NCI-H1930 (cell line): ENCODE measurements around the gene RGSL1.

Experiments
- DNase-seq, 2 experiments: peaks; one replicate each; lab custom pipeline; 2025; lab: John Stamatoyannopoulos, UW

Gene RGSL1

DNA sequence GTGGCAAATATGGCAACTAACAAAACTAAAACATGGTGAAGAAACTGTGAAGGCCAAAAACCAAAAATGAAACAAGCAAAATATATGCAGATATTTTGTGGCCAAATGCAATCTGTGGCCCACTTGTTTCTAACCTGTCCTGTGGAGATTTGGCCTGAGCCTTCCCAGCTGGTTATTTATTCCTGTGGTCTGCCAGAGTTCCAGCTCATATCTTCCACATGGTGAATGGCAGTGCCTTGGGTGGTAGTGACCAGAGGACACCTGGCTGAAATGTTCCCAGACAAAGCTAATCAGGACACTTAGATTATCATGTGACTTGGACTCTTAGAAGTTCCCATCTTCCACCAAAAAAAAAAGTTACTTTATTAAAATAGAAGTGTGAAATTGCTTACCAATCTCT is 99.4 kb downstream of the RGSL1 start:
- DNase-seq, result no peak

DNA sequence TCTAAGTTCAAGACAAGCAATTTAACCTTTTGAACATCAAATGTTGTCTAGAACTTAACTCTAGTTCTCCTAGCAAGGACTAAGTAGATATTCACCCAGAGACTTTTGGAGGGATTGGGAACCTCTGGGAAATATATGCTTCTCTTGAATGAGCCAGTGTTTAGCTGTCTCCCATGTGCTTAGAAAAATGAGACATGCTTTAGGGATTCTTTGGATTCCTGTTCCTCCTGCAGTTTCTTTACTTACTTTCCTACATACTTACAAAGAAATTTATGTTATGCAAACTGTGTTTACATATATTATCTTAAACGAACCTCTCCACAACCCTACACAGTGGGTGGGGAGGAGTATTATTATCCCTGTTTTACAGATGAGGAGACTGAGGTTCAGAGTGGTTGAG is 99.9 kb downstream of the RGSL1 start:
- no peak for DNase-seq

DNA sequence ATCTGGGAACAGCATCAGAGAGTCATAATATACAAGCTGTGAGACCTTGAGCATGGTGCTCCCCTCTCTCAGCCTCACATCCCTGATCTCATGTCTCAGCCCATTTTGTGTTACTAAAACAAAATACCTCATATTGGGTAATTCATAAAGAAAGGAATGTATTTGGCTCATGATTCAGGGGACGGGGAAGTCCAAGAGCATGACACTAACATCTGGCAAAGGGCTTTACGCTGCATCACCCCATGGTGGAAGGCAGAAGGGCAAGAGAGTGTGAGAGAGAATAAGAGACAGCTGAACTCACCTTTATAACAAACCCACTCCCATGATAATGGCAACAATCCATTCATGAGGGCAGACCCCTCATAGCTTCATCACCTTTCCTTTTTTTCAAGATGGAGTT is 102.6 kb downstream of the RGSL1 start:
- no peak for DNase-seq

DNA sequence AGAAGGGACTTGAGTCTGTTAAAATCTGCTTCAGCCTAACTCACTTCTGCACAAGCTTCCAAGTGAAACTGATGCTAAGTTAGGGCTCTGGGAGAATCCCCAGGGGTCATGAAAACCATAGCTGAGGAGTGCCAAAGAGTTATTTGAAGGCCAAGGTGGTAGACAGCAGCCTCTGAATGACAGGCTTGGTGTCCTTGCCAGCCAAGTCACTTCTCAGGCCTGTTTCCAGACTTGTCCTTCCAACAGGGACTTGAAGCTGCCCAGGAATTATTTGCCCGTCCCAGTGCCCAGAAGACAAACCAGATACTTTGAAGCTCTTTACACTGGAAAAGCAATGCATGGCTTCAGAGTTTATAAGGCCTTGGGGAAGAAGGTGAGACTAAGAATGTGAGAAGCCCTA is 105.5 kb downstream of the RGSL1 start:
- no peak for DNase-seq

DNA sequence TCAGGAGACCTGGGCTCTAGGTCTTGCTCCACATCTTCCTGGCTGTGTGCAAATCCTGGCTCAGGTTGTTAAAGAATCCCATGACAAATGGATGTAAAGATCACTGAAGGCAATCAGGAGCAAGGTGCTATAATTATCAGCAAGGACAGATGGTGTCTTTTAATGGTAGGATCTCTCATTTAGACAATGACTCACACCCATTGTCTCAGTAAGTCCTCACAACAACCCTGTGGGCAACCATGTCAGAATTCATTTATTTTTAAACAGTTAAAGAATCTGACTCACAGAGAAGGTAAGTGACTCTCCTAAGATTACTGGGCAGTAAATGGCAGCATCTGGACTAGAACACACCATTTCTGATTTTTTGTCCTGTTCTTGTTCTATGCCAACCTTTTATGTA is 106.3 kb downstream of the RGSL1 start:
- no peak for DNase-seq

DNA sequence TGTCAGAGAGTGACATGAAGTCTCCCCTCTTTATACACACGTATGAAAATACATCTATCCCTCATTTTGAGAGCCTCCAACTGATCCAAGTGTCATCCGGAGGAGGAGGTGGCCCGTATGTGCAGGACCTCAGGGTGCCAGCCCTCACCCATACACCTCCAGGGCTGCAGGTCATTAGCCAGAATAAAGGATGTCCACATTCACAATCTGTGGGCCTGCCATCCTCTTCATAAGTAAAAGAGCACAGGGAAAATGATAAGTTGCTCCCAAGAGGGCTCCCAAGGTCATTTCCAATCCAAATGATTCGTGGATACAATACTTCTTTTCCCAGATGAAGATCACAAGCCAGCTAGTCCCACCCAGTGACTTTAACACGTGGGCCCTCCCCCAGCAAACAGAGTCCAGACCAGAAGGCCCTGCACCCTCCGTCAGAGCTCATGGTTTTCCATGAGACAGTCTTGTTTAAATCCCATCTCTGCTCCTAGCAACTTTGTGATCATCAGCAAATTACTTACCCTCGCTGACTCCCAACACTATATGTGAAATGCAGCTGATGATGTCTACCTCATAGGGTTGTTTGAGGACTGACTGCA is 110.5 kb downstream of the RGSL1 start:
- no peak for DNase-seq

DNA sequence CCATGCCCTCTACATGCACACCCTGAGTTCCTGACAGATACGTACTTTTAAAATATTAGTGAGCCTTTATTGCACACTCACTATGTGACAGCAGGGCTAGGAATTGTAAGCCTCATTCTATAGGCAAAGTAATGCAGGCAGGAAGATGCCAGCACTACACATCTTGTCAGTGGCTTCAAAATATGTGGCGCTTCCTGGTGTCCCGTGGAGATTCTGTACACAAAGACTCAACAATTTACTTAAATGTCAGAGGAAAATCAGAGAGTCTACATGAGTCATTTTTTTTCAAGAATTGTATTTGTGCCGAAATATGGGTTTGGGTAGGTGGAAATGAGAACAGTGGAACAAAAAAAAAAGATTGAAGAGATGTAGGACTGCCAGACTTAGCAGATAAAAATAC is 111.5 kb downstream of the RGSL1 start:
- DNase-seq, result no peak

DNA sequence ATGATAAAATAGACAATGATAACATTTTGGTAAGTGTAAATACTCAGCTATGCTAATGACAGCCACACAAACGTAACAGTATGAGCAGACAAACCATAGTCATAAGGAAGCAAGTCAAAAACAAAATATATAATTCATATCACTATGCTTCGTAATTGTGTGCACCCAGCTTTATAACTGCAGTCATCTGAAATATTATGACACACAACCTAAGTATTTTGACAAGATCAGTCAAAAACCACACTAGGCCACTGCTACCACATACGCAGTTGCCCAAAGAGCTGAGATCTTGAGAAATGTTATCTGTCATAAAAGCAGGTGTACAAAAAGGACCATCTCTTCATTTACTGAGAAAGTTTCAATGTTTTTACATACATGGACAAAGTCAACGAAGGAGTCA is 113.1 kb downstream of the RGSL1 start:
- DNase-seq, result no peak

DNA sequence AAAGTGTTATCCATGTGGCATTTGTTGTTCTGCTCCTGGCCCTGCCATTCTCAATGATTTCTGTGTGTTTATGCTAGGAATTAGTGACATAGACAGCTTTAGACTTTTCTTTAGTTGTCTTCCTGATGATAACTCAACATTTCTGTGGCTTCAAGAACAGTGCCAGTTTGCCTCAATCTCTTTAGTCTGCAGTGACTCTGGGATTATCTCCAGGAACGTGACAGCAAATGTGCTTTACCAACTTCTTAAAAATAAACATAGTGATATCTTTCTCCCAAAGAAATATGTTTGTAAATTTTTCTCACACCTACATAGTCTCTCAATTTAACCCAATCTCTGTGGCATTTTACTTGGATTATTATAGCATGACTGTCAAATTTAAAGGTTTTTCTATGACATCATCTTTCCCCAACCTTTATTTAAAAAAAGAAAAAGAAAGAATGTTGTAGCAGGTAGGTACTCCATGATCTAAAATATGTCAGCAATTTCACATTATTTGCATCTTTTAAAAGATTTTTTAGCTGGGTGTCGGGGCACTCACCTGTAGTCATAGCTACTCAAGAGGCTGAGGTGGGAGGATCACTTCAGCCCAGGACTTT is 114.6 kb downstream of the RGSL1 start:
- no peak for DNase-seq

DNA sequence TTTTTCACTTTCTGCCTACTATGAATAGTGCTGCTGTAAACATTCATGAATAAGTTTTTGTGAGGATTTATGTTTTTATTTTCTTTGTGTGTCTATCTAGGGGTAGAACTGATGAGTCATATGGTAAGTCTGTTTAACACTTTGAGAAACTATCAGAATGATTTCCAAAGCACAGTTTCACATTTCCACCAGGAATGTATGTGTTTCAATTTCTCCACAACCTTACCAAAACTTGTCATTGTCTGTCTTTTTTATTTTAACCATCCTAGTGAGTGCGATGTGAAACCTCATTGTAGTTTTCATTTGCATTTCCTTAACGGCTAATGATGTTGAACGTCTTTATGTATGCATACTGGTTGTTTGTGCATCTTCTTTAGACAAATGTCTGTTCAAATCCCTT is 115.6 kb downstream of the RGSL1 start:
- no peak for DNase-seq

DNA sequence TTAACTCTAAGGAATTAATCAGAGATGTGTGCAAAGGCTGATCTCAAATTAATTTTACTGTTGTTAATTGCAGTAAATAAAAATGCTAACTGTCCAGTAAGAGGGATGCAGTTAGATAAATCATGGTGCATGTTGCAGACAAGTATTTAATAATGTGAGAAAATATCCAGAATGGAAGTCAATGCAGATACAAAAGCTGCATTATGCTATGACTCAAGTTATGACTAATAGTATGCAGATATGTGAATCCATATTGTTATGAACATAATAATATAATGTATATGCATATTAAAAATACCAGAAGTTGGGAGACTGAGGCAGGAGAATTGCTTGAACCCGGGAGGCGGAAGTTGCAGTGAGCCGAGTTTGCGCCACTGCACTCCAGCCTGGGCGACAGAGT is 117.7 kb downstream of the RGSL1 start:
- DNase-seq, result no peak

DNA sequence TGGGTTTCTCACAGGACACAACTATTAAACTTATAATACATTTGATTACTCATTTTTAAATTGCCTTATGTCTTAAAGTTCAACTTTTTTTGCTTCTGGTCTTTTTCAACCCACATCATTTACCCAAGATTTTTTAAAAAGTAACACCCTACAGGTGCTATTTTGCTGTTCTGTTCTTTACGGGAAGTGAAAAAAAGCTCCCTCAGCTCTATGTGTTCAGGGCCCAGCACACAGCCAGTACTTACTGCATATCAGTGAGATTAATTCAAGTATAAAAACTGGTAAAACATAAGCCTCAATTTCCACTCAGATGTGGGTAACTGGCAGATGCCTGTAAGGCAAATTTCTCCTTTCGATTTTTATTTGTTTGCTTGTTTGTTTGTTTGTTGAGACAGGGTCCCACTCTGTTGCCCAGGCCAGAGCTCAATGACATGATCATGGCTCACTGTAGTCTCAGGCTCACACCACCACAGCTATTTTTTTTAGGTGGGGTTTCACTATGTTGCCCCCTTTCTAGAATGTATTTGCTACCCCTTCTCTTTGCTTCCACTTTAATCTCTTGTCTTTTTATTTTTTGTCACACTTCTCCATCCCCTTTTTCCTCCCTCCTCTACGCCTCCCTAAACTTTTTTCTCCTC is 118.8 kb downstream of the RGSL1 start:
- no peak for DNase-seq

DNA sequence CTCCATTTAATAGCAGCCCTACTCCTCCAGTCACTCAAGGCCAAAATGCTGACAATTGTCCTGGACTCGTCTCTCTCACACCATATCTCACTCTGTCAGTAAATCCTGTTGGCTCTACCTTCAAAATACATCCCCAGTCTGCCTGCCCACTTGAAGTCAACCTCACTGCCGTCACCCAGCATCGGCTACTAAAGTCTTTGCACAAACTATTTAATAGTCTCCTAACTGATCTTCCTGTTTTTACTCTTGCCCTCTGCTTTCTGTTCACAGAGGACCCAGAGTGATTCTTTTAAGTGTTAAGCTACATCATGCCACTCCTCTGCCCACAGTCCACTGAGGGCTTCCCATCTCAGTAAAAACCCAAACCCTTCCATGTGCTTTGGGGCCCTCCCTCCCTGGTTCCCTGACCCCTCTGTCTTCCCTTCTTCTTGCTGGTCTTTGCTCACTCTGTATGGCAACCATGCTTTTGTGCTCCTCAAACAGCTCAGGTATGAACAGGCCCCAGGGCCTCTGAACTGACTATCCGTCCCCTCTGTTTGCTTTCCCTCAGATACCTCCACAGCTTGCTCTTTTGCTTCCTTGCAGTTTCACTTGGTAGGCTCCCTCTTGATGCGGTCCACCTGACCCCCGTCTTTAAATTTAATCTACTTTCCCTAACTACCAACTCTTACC is 120.1 kb downstream of the RGSL1 start:
- DNase-seq, result no peak

DNA sequence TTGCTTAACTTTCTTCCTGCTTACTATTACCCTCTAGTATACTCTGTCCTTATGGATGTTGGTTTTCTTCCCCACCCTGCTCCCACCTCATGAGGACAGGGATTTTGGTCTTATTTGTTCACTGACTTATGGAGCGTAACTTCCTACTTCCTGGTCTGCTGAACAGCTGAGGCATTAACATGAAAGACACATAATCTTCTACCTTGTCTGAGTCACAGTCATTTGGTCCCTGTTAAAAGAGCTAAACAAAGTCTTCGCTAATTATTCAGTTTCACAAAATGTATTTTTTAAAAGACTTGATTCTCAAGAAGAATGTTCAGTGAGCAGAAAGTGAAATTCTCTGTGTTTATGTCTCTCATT is 120.6 kb downstream of the RGSL1 start:
- DNase-seq, result no peak

DNA sequence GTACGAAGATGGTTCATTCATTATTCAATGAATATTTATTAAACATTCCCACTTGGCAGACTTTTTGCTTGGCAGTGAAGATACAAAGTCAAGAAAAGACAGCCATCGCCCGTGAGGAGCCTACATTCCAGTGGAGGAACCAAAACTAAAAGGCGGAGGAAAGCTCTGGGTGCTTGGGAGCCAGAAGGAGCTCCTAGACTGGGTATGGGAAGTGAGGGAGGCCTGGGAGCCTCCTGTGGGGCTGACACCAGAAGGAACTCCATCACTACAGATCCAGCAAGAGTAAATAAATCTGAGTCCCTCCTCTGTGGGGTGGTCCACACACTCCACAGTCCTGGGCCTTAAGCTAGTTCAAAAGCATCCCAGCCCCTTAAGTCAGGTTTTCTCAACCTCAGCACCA is 124.2 kb downstream of the RGSL1 start:
- no peak for DNase-seq

DNA sequence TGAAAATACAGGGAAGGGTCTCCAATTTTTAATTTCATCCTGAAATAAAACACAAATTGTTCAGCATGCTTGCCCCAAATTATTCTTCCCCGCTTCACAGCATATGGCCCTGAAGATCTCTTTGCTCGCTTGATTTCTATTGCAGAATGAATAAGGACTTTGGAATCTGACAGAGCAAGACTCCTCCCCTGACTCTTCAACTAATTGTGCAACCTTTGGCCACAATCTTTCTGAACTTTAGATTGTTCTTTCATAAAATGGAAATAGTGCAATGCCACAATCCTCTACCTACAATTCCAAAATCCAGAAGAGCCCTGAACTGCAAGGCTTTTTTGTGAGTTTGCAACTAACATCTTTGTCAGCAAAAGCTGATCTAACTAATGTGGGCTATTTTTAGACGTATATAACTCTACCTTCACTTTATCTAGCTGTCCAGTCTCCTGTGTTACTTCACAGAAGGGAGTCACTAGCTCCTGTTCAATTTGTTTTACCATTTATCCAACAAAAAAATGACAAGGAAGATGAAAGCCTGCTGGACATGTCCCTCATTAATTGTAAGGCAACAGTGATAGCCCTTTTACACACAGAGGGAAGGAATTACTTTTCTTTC is 125.7 kb downstream of the RGSL1 start:
- DNase-seq, result no peak

DNA sequence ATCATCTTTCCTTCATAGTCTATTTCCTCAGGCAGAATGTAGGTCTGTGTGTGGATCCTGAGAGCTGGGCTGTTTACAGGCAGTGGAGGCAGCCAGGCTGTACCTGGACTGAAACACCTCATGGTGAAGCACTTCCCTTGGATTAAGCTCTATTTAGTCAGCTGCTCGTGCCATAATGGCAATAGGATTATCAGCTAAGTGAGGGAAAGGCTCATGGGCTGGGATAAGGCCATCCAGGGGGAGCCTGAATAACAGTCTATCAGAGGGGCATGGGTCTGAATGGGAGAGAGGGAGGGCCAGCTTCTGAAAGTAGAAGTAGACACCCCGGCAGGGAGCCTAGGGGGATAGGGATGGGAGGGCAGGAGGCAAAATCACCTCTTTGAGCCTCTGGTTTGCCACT is 130.8 kb downstream of the RGSL1 start:
- DNase-seq, result no peak

DNA sequence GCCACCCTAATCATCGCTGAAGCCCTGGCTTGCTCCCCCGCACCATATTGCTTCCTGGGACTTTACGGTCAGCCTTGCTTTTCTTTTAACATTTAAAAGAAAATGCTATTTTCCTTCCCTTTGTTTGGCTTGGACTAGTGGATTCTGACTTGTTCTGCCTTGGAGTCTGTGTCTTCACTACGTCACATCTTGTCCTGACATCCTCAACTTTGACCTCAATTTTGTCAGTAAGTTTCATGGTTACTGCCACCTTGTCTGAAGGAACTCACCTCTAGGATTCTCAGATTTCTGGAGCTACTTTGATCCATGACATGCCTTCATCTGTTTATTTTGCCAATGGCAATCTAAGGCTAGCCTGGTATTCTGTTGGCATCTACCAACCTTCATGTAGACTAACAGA is 134.8 kb downstream of the RGSL1 start:
- DNase-seq, result no peak

DNA sequence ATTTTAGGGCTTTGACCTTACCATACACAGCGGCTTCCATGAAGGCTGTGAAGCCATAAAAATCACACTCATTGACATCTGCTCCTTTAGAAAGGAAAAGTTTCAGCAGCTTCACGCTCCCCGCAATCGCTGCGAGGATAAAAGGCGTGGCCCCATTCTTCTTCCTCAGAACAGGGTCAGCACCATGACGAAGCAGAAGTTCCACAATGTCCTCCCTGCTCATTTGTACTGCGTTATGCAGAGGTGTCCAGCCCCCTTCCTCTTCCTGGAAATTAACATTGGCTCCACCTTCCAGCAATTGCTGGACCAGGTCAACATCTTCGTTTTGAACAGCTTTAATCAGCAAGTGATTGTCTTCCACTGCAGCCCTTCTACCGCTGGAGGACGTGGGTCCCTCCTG is 136.4 kb downstream of the RGSL1 start:
- DNase-seq, result no peak

DNA sequence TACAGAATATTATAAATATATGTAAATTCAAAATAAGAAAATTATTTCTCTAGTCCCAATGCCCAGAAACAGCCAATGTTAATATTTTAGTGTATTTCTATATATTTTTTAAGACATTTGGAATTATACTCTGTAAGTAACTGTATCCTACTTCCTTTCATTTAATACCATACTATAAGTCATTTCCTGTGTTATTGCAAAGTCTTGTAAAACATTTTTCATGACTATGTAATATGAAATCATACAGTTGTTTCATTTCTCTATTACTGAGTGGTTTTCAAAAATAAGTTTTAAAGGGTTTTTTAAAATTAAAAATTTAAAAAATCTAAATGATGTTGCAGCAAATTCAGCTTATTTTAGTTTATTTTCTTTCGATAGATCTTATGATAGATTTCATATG is 137.1 kb downstream of the RGSL1 start:
- DNase-seq, result no peak

DNA sequence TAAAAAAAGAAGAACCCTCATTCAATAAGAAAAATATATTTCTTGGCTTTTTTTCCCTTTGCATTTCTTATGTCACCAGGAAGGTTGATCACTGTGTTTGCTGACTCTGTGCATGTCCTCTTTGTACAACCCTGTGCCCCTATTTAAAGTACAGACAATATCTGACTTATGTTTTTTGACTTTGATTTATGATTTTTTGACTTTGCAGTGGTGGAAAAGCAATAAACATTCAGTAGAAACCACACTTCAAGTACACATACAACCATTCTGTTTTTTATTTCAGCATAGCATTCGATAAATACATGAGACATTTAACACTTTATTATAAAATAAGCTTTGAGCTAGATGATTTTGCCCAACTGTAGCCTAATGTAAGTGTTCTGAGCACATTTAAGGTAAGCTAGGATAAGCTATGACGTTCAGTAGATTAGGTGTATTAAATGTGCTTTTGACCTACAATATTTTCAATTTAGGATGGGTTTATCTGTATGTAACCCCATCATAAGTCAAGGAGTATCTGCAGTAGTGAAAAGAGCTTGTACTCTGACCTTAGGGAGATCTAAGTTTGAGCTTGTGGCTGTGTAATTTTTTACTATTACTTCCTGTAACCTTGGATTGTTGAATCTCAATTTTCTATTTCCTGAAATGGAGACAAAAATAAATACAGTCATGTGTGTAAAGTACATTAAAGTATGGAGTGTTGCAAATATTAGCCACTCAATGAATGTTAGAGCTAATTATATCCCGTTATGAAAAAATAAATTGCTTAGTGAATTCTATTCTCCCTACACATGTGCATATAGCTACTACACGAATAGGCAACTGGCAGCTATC is 137.9 kb downstream of the RGSL1 start:
- no peak for DNase-seq
